ENCODE data around the gene AOC1.

The AOC1 gene

GRCh38 chr7:150866932-150867564 is 14.7 kb downstream of the AOC1 start:
- TF ChIP-seq CTCF (IDR thresholded peaks at IDR 0.05; ENCODE audit: control insufficient read depth, insufficient read depth, low read depth, low read length, missing control alignments) = no peak
- DNase-seq (ENCODE audit: low read depth) = no peak
- no peak overlapping the region for H3K4me3 ChIP-seq (ENCODE audit: control insufficient read depth, low read depth, low read length)

GRCh38 chr7:150867605-150868004 is 15.3 kb downstream of the AOC1 start:
- no peak for TF ChIP-seq CTCF (IDR thresholded peaks at IDR 0.05; ENCODE audit: control insufficient read depth, insufficient read depth, low read depth, low read length, missing control alignments)
- H3K4me3 ChIP-seq (ENCODE audit: control insufficient read depth, low read depth, low read length) = no peak overlapping the region
- DNase-seq (ENCODE audit: low read depth) = no peak

GRCh38 chr7:150869467-150869866 is 17.1 kb downstream of the AOC1 start:
- no peak overlapping the region for H3K4me3 ChIP-seq (ENCODE audit: control insufficient read depth, low read depth, low read length)
- no peak for DNase-seq (ENCODE audit: low read depth)
- TF ChIP-seq CTCF (IDR thresholded peaks at IDR 0.05; ENCODE audit: control insufficient read depth, insufficient read depth, low read depth, low read length, missing control alignments) = no peak

GRCh38 chr7:150871601-150872000 is 19.3 kb downstream of the AOC1 start:
- DNase-seq (ENCODE audit: low read depth) = no peak

GRCh38 chr7:150874401-150875198 is 22.3 kb downstream of the AOC1 start:
- H3K4me3 ChIP-seq (ENCODE audit: control insufficient read depth, low read depth, low read length) = no peak overlapping the region
- DNase-seq (ENCODE audit: low read depth) = no peak
- TF ChIP-seq CTCF (IDR thresholded peaks at IDR 0.05; ENCODE audit: control insufficient read depth, insufficient read depth, low read depth, low read length, missing control alignments) = no peak

More at GRCh38 chr7:150871601-150872000, 19.3 kb downstream of the AOC1 start:
- no peak overlapping the region for H3K4me3 ChIP-seq (ENCODE audit: control insufficient read depth, low read depth, low read length)
- no peak for TF ChIP-seq CTCF (IDR thresholded peaks at IDR 0.05; ENCODE audit: control insufficient read depth, insufficient read depth, low read depth, low read length, missing control alignments)

GRCh38 chr7:150875791-150876190 is 23.5 kb downstream of the AOC1 start:
- no peak overlapping the region for H3K4me3 ChIP-seq (ENCODE audit: control insufficient read depth, low read depth, low read length)
- DNase-seq (ENCODE audit: low read depth) = no peak
- TF ChIP-seq CTCF (IDR thresholded peaks at IDR 0.05; ENCODE audit: control insufficient read depth, insufficient read depth, low read depth, low read length, missing control alignments) = no peak
